ENCODE results near the gene ANGPTL8. TPM values are rescaled to one million over a fixed set of nuclear protein-coding genes. Genes with fewer than 3 reads are reported as not detected.

The ANGPTL8 gene
- total and polyA plus RNA-seq, 10 of the 15 experiments (the other 5 are each of a cell fraction or from before 2014, with no cell fraction given) = not detected

GRCh38 chr19:11242864-11243797, 3.7 kb downstream of the ANGPTL8 start:
- peak overlapping the region; percentile 17; the same call in 1 of the 2 replicates for H2AFZ ChIP-seq (ENCODE audit: control insufficient read depth, low read depth, low read length)
- in situ Hi-C loops (cut with MboI) (no loop called here), intact Hi-C loops (cut with micrococcal nuclease; ENCODE audit: unreplicated experiment) (no loop called here)
- peak; percentile 4 for DNase-seq (ENCODE audit: low read depth, low spot score)
- no peaks in the 10 kb centered on the region for H3K27me3 ChIP-seq (replicated peaks in 1 of 2; ENCODE audit: control insufficient read depth in 2 of 2, insufficient read depth in 2 of 2, low read length in 1 of 2)
- peak; percentile 100 for ATAC-seq
- H3K9ac ChIP-seq (ENCODE audit: control insufficient read depth, insufficient read depth, low read length) = no peak overlapping the region
- ChIA-PET CTCF (interaction anchor here (0.5 to 2.8 kb wide), 10 partner anchors 10 to 239 kb away, joined by 3 to 14 read pairs (median 3); partner anchors contain the start of gene DOCK6), SMC1A (ENCODE audit: uncharacterized antibody, unreplicated experiment) (no interaction called here), RAD21 (ENCODE audit: unreplicated experiment) (interaction anchor here (0.7 to 1.5 kb wide), 4 partner anchors 18 to 239 kb away, joined by 3 to 5 read pairs (median 3); partner anchors contain the start of gene ODAD3), POLR2A (no interaction called here)
- no peaks in the 10 kb centered on the region for H3K4me1 ChIP-seq (ENCODE audit: control insufficient read depth, insufficient read depth, low read length)
- peak; percentile 75 for FAIRE-seq
- 31% methylated on average over 48 of the region's 48 CpGs for WGBS (ENCODE audit: insufficient coverage, insufficient replicate concordance, low lambda C conversion rate, missing lambda C conversion rate)
- no peaks in the 10 kb centered on the region for H3K9me3 ChIP-seq (replicated peaks; ENCODE audit: control insufficient read depth, insufficient read depth, low read length)
- H3K79me2 ChIP-seq (ENCODE audit: control insufficient read depth, insufficient read depth, low read length) = no peaks in the 10 kb centered on the region
- H3K27ac ChIP-seq (ENCODE audit: control insufficient read depth, insufficient read depth) = no peak overlapping the region
- BruUV-seq (replicated peaks) = no TSS peak
- H4K20me1 ChIP-seq (ENCODE audit: control insufficient read depth, insufficient read depth) = no peaks in the 10 kb centered on the region
- H3K36me3 ChIP-seq (ENCODE audit: control insufficient read depth in 2 of 2, insufficient read depth in 2 of 2, low read length in 1 of 2) = no peaks in the 10 kb centered on the region; a peak in 2 of 4 replicates
- TF ChIP-seq ZNF687 (IDR thresholded peaks at IDR 0.05) = no peak
- TF ChIP-seq SP1 (IDR thresholded peaks at IDR 0.05; ENCODE audit: low read depth, low read length) = peak; percentile 18
- peak; percentile 48; the same call in 1 of the 2 replicates for TF ChIP-seq SMC3 (IDR thresholded peaks at IDR 0.05; ENCODE audit: borderline replicate concordance, low read length)
- TF ChIP-seq RAD21 (IDR thresholded peaks at IDR 0.05; ENCODE audit: insufficient read depth, low read depth, low read length) = no peak
- 0 out of 2 replicates have a peak, but pooled peaks have one; percentile 26 for TF ChIP-seq POLR2A (IDR thresholded peaks at IDR 0.05; ENCODE audit: low read depth, low read length)
- no peak for TF ChIP-seq SUPT20H (IDR thresholded peaks at IDR 0.05; ENCODE audit: borderline replicate concordance, control insufficient read depth, low read depth, low read length)
- peak; percentile 54 to 90 (median 61) for TF ChIP-seq CTCF (IDR thresholded peaks at IDR 0.05 in 2 of 3, conservative IDR thresholded peaks at IDR 0.05 in 1 of 3; ENCODE audit: control insufficient read depth in 2 of 3, extremely low read depth in 1 of 3, insufficient read depth in 1 of 3, low read depth in 3 of 3, low read length in 3 of 3)
- 0 out of 2 replicates have a peak, but pooled peaks have one; percentile 38 for TF ChIP-seq YY1 (IDR thresholded peaks at IDR 0.05; ENCODE audit: low read depth, low read length)
- peak; percentile 41; the same call in 1 of the 2 replicates for TF ChIP-seq PKNOX1 (IDR thresholded peaks at IDR 0.05)
- no peak for TF ChIP-seq EED (IDR thresholded peaks at IDR 0.05; ENCODE audit: low read depth)
- TF ChIP-seq HCFC1 (IDR thresholded peaks at IDR 0.05; ENCODE audit: low read length) = no peak
- TF ChIP-seq MEF2B (IDR thresholded peaks at IDR 0.05; ENCODE audit: partially characterized antibody, poor library complexity, severe bottlenecking) = no peak
- 0 out of 2 replicates have a peak, but pooled peaks have one; percentile 20 for TF ChIP-seq CREB1 (IDR thresholded peaks at IDR 0.05; ENCODE audit: low read depth)
- no peak for TF ChIP-seq ESRRA (IDR thresholded peaks at IDR 0.05; ENCODE audit: low read length)
- no peak overlapping the region for H3K4me3 ChIP-seq
- peak overlapping the region; percentile 55; the same call in 1 of the 2 replicates for H3K4me2 ChIP-seq (ENCODE audit: control insufficient read depth, insufficient read depth)

Data from GM12878 (cell line).